ENCODE measurements around the gene ANTXRL.
"Not testable (repeated sequence)": the region's sequence is repeated elsewhere in the genome, so short reads cannot be mapped to it uniquely, and the experiment has no call there.

The ANTXRL gene

DNA sequence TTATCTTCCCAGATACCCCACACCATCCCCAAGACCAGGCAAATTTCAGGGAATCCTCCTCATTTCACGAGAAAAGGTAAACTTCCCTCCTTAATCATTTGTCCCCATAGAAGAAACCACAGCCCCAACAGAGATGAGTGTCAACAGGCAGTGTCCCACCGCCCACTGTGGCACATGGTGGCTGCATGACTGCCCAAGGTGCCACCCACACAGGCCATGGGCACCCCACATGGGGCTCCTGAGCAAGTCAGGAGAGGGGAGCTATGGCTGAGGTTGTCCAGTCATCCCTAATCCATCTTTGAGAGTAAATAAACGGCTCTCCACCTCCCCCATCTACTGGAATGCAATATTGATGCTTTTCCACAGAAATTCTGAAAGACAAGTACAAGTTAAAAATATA is 44.1 kb downstream of the ANTXRL start:
- DNase-seq (ENCODE audit: low read depth in 2 of 2), result no peak

GRCh38 chr10:46365484-46365883 is 78.7 kb downstream of the ANTXRL start:
- not testable (repeated sequence) for DNase-seq (ENCODE audit: low read depth in 2 of 2)

DNA sequence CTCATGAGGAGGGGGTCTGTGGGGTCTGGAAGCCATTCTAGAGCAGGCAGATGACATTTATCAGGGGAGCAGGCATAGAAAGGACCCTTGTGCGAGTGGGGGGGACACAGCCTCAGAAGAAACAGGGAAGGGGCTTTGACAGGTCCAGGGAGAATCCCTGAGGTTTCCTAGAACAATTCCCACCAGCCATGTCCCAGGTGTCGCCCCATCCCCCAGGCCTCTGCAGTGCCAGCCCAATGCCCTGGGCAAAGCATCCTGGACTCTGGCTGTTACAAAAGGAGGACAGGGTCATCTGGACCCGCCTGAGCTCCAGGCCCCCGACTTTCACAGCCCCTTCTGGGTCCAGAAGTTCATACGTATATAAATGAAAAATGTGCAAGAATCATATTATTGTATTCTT is 80.4 kb downstream of the ANTXRL start:
- DNase-seq (ENCODE audit: low read depth in 2 of 2), result not testable (repeated sequence)

GRCh38 chr10:46367666-46368240 is 81.0 kb downstream of the ANTXRL start:
- DNase-seq (ENCODE audit: low read depth in 2 of 2), result not testable (repeated sequence)

DNA sequence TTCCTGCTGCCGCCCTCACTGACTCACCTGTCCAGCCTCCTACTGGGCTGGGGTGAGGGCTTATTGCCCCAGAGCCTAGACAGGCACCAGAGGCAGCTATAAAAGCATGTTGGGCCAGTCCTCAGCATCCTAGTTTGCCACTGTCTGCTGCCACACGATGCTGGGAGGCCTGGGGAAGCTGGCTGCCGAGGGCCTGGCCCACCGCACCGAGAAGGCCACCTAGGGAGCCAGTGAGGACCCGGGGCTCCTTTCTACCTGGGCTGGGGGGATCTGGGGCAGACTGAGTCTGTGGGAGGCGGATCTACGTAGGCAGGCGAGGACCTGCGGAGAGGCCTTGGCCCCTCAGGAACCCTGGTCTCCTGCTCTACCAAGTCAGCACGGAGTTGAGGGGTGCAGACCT is 82.2 kb downstream of the ANTXRL start:
- DNase-seq (ENCODE audit: low read depth in 2 of 2), result not testable (repeated sequence)

DNA sequence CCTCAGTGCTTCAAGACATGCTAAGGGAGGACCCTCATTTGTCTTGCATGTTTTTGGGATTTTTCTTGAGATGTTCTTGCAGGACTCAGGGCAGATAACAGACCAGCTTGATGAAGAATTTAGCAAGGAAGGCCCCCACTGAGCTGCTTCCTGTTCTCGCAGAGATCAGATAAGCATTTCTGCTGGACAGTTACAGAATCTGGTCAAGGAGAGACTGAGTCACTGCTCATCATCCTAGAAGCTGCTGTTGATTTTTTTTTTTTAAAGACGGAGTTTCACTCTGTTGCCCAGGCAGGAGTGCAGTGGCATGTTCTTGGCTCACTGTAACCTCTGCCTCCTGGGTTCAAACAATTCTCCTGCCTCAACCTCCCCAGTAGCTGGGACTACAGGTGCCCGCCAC is 87.6 kb downstream of the ANTXRL start:
- not testable (repeated sequence) for DNase-seq (ENCODE audit: low read depth in 2 of 2)

- DNase-seq (ENCODE audit: low read depth in 2 of 2), result not testable (repeated sequence)
Measured at GRCh38 chr10:46375406-46375805, 88.6 kb downstream of the ANTXRL start, which contains the start of gene ANXA8L1. Gene ANXA8L1, plus strand, starts transcription at chr10:46375776. Its CDS starts 76 bp downstream, at chr10:46375852.

DNA sequence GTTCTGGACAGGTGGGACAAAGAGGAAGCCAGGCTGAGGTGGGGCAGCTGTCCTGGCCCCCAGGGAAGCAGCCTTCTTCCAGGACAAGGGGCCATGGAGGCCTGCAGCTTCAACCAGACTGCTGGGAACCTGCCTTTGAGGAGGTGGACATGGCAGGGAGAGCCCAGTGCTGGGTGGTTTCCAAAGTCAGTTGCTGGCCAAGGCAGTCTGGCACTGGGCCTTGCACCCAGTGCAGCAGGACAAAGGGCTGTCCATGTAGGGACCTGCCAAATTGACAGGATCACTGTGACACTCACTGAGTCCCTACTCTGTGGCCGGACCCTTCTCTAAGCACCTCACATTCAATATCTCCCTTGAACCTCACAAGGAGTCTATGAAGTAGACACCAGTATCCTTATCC is 90.2 kb downstream of the ANTXRL start:
- DNase-seq (ENCODE audit: low read depth in 2 of 2), result not testable (repeated sequence)

DNA sequence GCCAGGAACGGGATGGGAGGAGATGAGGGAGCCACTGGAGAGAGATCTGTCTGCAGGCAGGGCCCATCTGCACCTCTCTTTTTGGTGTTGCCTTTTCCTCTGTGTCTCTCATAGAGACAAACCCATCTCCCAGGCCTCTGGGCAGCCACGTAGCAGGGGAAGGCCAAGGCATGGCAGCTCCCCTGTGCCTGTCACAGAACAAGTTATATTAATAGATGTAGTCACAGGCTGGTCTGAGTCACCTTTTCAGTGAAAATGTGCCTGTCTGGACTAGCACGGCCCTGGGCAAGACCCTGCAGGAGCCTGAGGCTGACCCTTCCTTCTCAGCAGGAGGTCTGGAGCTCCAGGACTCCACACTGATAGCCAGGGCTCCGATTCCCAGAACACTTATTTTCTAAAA is 90.9 kb downstream of the ANTXRL start:
- DNase-seq (ENCODE audit: low read depth in 2 of 2), result not testable (repeated sequence)

GRCh38 chr10:46378108-46378507 is 91.3 kb downstream of the ANTXRL start:
- DNase-seq (ENCODE audit: low read depth in 2 of 2), result not testable (repeated sequence)

DNA sequence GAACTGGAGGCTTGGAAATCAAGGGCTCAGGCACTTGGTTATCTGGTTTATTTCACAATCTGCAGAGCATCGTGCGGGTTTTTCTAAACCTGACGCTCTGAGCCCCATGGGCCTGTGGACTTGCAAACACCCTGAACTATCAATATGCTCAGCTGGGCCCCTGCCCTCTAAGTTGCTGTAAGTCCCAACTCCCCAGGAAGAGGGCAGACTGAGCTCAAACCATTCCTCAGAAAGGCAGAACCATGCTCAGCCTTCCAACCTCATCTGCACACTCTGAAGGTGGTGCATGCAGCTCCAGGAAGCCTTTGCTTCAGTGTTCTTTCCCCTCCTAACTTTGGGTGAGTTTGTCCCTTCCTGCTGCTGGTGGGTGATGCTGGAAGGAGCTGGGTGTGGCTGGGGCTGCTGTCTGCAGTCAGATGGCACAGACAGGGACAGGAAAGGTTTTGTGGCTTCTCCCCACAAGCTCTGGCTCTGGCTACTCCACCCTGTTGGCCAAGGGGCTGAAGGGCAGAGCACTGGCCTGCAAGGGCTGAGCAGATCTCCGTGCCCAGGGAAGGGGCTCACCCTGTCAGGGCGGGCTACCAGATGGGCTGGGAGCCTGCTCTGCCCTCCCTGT is 92.5 kb downstream of the ANTXRL start:
- not testable (repeated sequence) for DNase-seq (ENCODE audit: low read depth in 2 of 2)

All from stimulated activated CD8-positive, alpha-beta memory T cell treated with anti-CD3 and anti-CD28 coated beads, Interleukin-7, amount 100 ng/mL, for 4 hours (primary cell).